SH-SY5Y (cell line): ENCODE measurements around the gene NEGR1.

Experiments
- GATA2 ChIP-seq: IDR thresholded peaks from 2 replicates; pipeline ENCODE4 v1.6.1; 2011; ENCODE audit warnings: mild to moderate bottlenecking, low read depth, low read length
- GATA3 ChIP-seq: IDR thresholded peaks from 2 replicates; pipeline ENCODE4 v1.6.1; 2011; ENCODE audit warnings: low read depth, mild to moderate bottlenecking, low read length, moderate library complexity

- no peak for TF ChIP-seq GATA2
- no peak for TF ChIP-seq GATA3
Measured at GRCh38 chr1:71522721-71523120, 759.6 kb downstream of the NEGR1 start.
